Measurements from ENCODE around the gene PRPS1.
"Not testable (repeated sequence)": the region's sequence is repeated elsewhere in the genome, so short reads cannot be mapped to it uniquely, and the experiment has no call there.

The PRPS1 gene

DNA sequence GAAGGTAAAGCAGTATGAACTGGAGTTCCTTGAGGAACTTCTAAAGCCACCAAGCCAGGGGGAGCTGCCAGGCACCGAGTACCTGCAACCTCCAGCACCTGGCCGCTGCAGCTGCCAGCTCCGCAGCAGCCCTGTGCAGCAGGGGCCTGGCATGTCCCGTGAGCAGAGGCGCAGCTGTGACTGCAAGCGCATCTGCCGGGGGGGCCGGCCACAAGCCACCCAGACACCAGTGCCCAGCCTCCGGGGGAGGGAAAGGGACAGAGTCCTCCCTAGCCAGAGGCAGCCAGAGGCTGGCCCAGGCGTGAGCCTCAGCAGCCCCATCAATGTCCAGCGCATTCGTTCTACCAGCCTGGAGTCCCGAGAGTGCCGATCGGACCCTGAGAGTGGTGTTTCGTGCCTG lies 26.6 kb upstream of the PRPS1 start:
- Histone ChIP-seq H3K27me3 (ENCODE audit: control insufficient read depth in 2 of 2, insufficient read depth in 2 of 2, low read length in 2 of 2) (peaks cover 0 to 4% of the 10 kb centered on the region in 2 donors), H3K27ac (ENCODE audit: low read depth in 2 of 2, low read length in 2 of 2) (no peak overlapping the region), H3K9me3 (ENCODE audit: control insufficient read depth in 2 of 2, low read length in 2 of 2) (no peaks in the 10 kb centered on the region), H3K4me1 (ENCODE audit: control insufficient read depth in 2 of 2, insufficient read depth in 2 of 2, low read length in 2 of 2) (no peaks in the 10 kb centered on the region), H3K36me3 (ENCODE audit: control insufficient read depth in 2 of 2, insufficient read depth in 2 of 2, low read length in 2 of 2) (no peaks in the 10 kb centered on the region), H3K4me3 (ENCODE audit: low read length in 2 of 2) (no peak overlapping the region), H3K9ac (ENCODE audit: low read depth in 1 of 2, low read length in 2 of 2) (no peak overlapping the region)

DNA sequence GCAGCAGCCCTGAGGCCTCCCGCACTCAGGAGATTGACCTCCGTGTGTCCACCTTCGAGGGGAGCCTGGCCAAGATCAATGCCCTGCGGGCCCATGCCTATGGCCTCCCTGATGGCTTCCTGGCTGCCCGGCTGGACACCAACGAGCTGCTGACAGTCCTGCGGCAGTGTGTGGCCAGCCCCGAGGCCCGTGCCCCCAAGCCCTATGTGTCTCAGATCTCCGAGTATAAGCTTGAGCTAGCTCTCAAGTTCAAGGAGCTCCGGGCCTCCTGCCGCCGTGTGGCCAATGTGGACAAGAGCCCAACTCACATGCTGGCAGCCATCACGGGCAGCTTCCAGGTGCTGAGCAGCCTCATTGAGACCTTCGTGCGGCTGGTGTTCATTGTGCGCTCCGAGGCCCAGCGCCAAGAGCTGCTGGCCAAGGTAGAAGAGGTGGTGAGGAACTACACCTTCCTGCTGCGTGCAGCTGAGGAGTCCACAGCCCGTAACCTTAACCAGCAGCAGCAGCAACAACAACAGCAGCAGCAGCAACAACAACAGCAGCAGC lies 25.5 kb upstream of the PRPS1 start:
- peaks cover 0 to 4% of the 10 kb centered on the region in 2 donors for H3K27me3 ChIP-seq (ENCODE audit: control insufficient read depth in 2 of 2, insufficient read depth in 2 of 2, low read length in 2 of 2)
- H3K36me3 ChIP-seq (ENCODE audit: control insufficient read depth in 2 of 2, insufficient read depth in 2 of 2, low read length in 2 of 2) = no peaks in the 10 kb centered on the region
- no peaks in the 10 kb centered on the region for H3K4me1 ChIP-seq (ENCODE audit: control insufficient read depth in 2 of 2, insufficient read depth in 2 of 2, low read length in 2 of 2)
- H3K4me3 ChIP-seq (ENCODE audit: low read length in 2 of 2) = no peak overlapping the region
- H3K9ac ChIP-seq (ENCODE audit: low read depth in 1 of 2, low read length in 2 of 2) = no peak overlapping the region
- no peaks in the 10 kb centered on the region for H3K9me3 ChIP-seq (ENCODE audit: control insufficient read depth in 2 of 2, low read length in 2 of 2)
- no peak overlapping the region for H3K27ac ChIP-seq (ENCODE audit: low read depth in 2 of 2, low read length in 2 of 2)

- no peaks in the 10 kb centered on the region for H3K4me1 ChIP-seq (ENCODE audit: control insufficient read depth in 2 of 2, insufficient read depth in 2 of 2, low read length in 2 of 2)
- H3K27ac ChIP-seq (ENCODE audit: low read depth in 2 of 2, low read length in 2 of 2) = no peak overlapping the region
- peaks cover 0 to under 1% of the 10 kb centered on the region in 2 donors for H3K27me3 ChIP-seq (ENCODE audit: control insufficient read depth in 2 of 2, insufficient read depth in 2 of 2, low read length in 2 of 2)
- H3K9me3 ChIP-seq (ENCODE audit: control insufficient read depth in 2 of 2, low read length in 2 of 2) = no peaks in the 10 kb centered on the region
- H3K9ac ChIP-seq (ENCODE audit: low read depth in 1 of 2, low read length in 2 of 2) = no peak overlapping the region
- no peak overlapping the region for H3K4me3 ChIP-seq (ENCODE audit: low read length in 2 of 2)
- H3K36me3 ChIP-seq (ENCODE audit: control insufficient read depth in 2 of 2, insufficient read depth in 2 of 2, low read length in 2 of 2) = no peaks in the 10 kb centered on the region
Observed at GRCh38 chrX:107603429-107604159, 24.7 kb upstream of the PRPS1 start.

- H3K27ac ChIP-seq (ENCODE audit: low read depth in 2 of 2, low read length in 2 of 2); H3K36me3 ChIP-seq (ENCODE audit: control insufficient read depth in 2 of 2, insufficient read depth in 2 of 2, low read length in 2 of 2); H3K9ac ChIP-seq (ENCODE audit: low read depth in 1 of 2, low read length in 2 of 2); H3K4me1 ChIP-seq (ENCODE audit: control insufficient read depth in 2 of 2, insufficient read depth in 2 of 2, low read length in 2 of 2); H3K9me3 ChIP-seq (ENCODE audit: control insufficient read depth in 2 of 2, low read length in 2 of 2); H3K27me3 ChIP-seq (ENCODE audit: control insufficient read depth in 2 of 2, insufficient read depth in 2 of 2, low read length in 2 of 2); H3K4me3 ChIP-seq (ENCODE audit: low read length in 2 of 2): not testable (repeated sequence)
Observed at GRCh38 chrX:107609061-107609460, 19.2 kb upstream of the PRPS1 start.

DNA sequence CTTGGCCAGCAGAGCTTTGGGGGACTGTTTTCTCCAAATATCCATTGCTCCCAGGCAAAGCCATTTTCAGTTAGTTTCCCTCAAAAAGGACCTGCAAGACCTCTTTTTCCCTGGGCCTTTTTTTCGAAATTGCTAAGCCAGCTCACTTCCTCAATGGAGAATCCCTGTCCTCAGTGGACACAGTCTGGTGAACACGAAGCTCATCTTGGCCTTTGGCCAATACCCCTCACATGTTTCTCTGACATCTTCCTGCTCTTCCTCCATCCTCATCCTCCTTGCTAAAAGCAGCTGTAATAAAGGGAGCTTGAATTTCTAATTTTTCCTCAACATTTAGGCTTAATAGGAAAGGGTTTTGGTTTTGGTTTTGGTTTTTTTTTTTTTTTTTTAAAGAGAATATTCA lies 17.6 kb upstream of the PRPS1 start:
- no peaks in the 10 kb centered on the region for H3K27me3 ChIP-seq (ENCODE audit: control insufficient read depth in 2 of 2, insufficient read depth in 2 of 2, low read length in 2 of 2)
- H3K9me3 ChIP-seq (ENCODE audit: control insufficient read depth in 2 of 2, low read length in 2 of 2) = no peaks in the 10 kb centered on the region
- H3K36me3 ChIP-seq (ENCODE audit: control insufficient read depth in 2 of 2, insufficient read depth in 2 of 2, low read length in 2 of 2) = no peaks in the 10 kb centered on the region
- H3K4me1 ChIP-seq (ENCODE audit: control insufficient read depth in 2 of 2, insufficient read depth in 2 of 2, low read length in 2 of 2) = no peaks in the 10 kb centered on the region
- no peak overlapping the region for H3K4me3 ChIP-seq (ENCODE audit: low read length in 2 of 2)
- no peak overlapping the region for H3K27ac ChIP-seq (ENCODE audit: low read depth in 2 of 2, low read length in 2 of 2)
- no peak overlapping the region for H3K9ac ChIP-seq (ENCODE audit: low read depth in 1 of 2, low read length in 2 of 2)

GRCh38 chrX:107619885-107620322 lies 8.4 kb upstream of the PRPS1 start:
- no peaks in the 10 kb centered on the region for H3K36me3 ChIP-seq (ENCODE audit: control insufficient read depth in 2 of 2, insufficient read depth in 2 of 2, low read length in 2 of 2)
- H3K9me3 ChIP-seq (ENCODE audit: control insufficient read depth in 2 of 2, low read length in 2 of 2) = no peaks in the 10 kb centered on the region
- H3K27me3 ChIP-seq (ENCODE audit: control insufficient read depth in 2 of 2, insufficient read depth in 2 of 2, low read length in 2 of 2) = no peaks in the 10 kb centered on the region
- H3K27ac ChIP-seq (ENCODE audit: low read depth in 2 of 2, low read length in 2 of 2) = no peak overlapping the region
- no peak overlapping the region for H3K9ac ChIP-seq (ENCODE audit: low read depth in 1 of 2, low read length in 2 of 2)
- no peak overlapping the region for H3K4me3 ChIP-seq (ENCODE audit: low read length in 2 of 2)
- no peaks in the 10 kb centered on the region for H3K4me1 ChIP-seq (ENCODE audit: control insufficient read depth in 2 of 2, insufficient read depth in 2 of 2, low read length in 2 of 2)

DNA sequence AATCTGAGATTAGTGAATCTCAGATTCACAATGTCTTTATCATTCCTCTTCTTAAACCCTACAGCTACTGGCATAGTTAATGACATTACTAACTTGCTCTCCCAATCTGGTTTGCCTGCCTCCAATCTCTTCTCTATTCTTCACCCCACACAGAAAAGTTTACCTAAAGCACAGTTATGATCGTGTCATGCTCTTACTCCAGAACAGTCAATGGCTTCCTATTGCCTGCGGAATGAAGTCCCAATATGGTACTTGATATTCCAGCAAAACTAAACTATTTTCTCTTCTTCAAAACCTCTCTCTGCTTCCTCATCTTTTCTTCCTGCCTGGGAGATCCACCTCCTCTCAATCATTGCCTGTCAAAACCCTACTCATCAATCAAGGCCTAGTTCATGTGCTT lies 3.4 kb upstream of the PRPS1 start:
- no peaks in the 10 kb centered on the region for H3K9me3 ChIP-seq (ENCODE audit: control insufficient read depth in 2 of 2, low read length in 2 of 2)

GRCh38 chrX:107625739-107626138 lies 2.6 kb upstream of the PRPS1 start:
- Histone ChIP-seq H3K27ac (ENCODE audit: low read depth in 2 of 2, low read length in 2 of 2) (no peak overlapping the region), H3K9ac (ENCODE audit: low read depth in 1 of 2, low read length in 2 of 2) (no peak overlapping the region), H3K36me3 (ENCODE audit: control insufficient read depth in 2 of 2, insufficient read depth in 2 of 2, low read length in 2 of 2) (no peaks in the 10 kb centered on the region), H3K4me3 (ENCODE audit: low read length in 2 of 2) (no peak overlapping the region), H3K4me1 (ENCODE audit: control insufficient read depth in 2 of 2, insufficient read depth in 2 of 2, low read length in 2 of 2) (no peaks in the 10 kb centered on the region), H3K27me3 (ENCODE audit: control insufficient read depth in 2 of 2, insufficient read depth in 2 of 2, low read length in 2 of 2) (no peaks in the 10 kb centered on the region), H3K9me3 (ENCODE audit: control insufficient read depth in 2 of 2, low read length in 2 of 2) (no peaks in the 10 kb centered on the region)

More for the DNA sequence above, 3.4 kb upstream of the PRPS1 start:
- Histone ChIP-seq H3K36me3 (ENCODE audit: control insufficient read depth in 2 of 2, insufficient read depth in 2 of 2, low read length in 2 of 2) (no peaks in the 10 kb centered on the region), H3K4me3 (ENCODE audit: low read length in 2 of 2) (no peak overlapping the region), H3K27ac (ENCODE audit: low read depth in 2 of 2, low read length in 2 of 2) (no peak overlapping the region), H3K9ac (ENCODE audit: low read depth in 1 of 2, low read length in 2 of 2) (no peak overlapping the region), H3K4me1 (ENCODE audit: control insufficient read depth in 2 of 2, insufficient read depth in 2 of 2, low read length in 2 of 2) (no peaks in the 10 kb centered on the region), H3K27me3 (ENCODE audit: control insufficient read depth in 2 of 2, insufficient read depth in 2 of 2, low read length in 2 of 2) (no peaks in the 10 kb centered on the region)

GRCh38 chrX:107626481-107626880 lies 1.8 kb upstream of the PRPS1 start:
- no peak overlapping the region for H3K27ac ChIP-seq (ENCODE audit: low read depth in 2 of 2, low read length in 2 of 2)
- no peaks in the 10 kb centered on the region for H3K36me3 ChIP-seq (ENCODE audit: control insufficient read depth in 2 of 2, insufficient read depth in 2 of 2, low read length in 2 of 2)
- no peaks in the 10 kb centered on the region for H3K27me3 ChIP-seq (ENCODE audit: control insufficient read depth in 2 of 2, insufficient read depth in 2 of 2, low read length in 2 of 2)
- H3K4me1 ChIP-seq (ENCODE audit: control insufficient read depth in 2 of 2, insufficient read depth in 2 of 2, low read length in 2 of 2) = no peaks in the 10 kb centered on the region
- no peak overlapping the region for H3K4me3 ChIP-seq (ENCODE audit: low read length in 2 of 2)
- no peaks in the 10 kb centered on the region for H3K9me3 ChIP-seq (ENCODE audit: control insufficient read depth in 2 of 2, low read length in 2 of 2)
- H3K9ac ChIP-seq (ENCODE audit: low read depth in 1 of 2, low read length in 2 of 2) = no peak overlapping the region

GRCh38 chrX:107626916-107627315 lies 1.4 kb upstream of the PRPS1 start:
- Histone ChIP-seq H3K27me3 (ENCODE audit: control insufficient read depth in 2 of 2, insufficient read depth in 2 of 2, low read length in 2 of 2) (no peaks in the 10 kb centered on the region), H3K4me1 (ENCODE audit: control insufficient read depth in 2 of 2, insufficient read depth in 2 of 2, low read length in 2 of 2) (no peaks in the 10 kb centered on the region), H3K9me3 (ENCODE audit: control insufficient read depth in 2 of 2, low read length in 2 of 2) (no peaks in the 10 kb centered on the region), H3K9ac (ENCODE audit: low read depth in 1 of 2, low read length in 2 of 2) (no peak overlapping the region), H3K36me3 (ENCODE audit: control insufficient read depth in 2 of 2, insufficient read depth in 2 of 2, low read length in 2 of 2) (no peaks in the 10 kb centered on the region), H3K4me3 (ENCODE audit: low read length in 2 of 2) (no peak overlapping the region), H3K27ac (ENCODE audit: low read depth in 2 of 2, low read length in 2 of 2) (no peak overlapping the region)

All from mucosa of rectum (tissue), 2 donors.